ENCODE data around the gene ZNF862.
"Not testable (repeated sequence)": the region's sequence is repeated elsewhere in the genome, so short reads cannot be mapped to it uniquely, and the experiment has no call there.

- TF ChIP-seq ZNF263 (CRISPR knock-in tag; IDR thresholded peaks at IDR 0.05); SUZ12 (IDR thresholded peaks at IDR 0.05; ENCODE audit: low read depth, low read length); ZNF3 (CRISPR knock-in tag; IDR thresholded peaks at IDR 0.05); CTCF (CRISPR knock-in tag; IDR thresholded peaks at IDR 0.05); ZBTB1 (CRISPR knock-in tag; IDR thresholded peaks at IDR 0.05; ENCODE audit: borderline replicate concordance); REST (IDR thresholded peaks at IDR 0.05; ENCODE audit: borderline replicate concordance in 1 of 2, low read depth in 1 of 2, low read length in 2 of 2); BHLHE40 (IDR thresholded peaks at IDR 0.05; ENCODE audit: low read length); HMGA1 (CRISPR knock-in tag; conservative IDR thresholded peaks at IDR 0.05); ZNF460 (CRISPR knock-in tag; IDR thresholded peaks at IDR 0.05; ENCODE audit: borderline replicate concordance); ELF4 (CRISPR knock-in tag; IDR thresholded peaks at IDR 0.05; ENCODE audit: borderline replicate concordance); FOXP1 (IDR thresholded peaks at IDR 0.05); FOXP1 (CRISPR knock-in tag; IDR thresholded peaks at IDR 0.05): not testable (repeated sequence)
Measured at GRCh38 chr7:149830527-149830926, 7.6 kb upstream of the ZNF862 start.
